HG02840 (cell line): ENCODE measurements around the gene ZC3HAV1.
"Not testable (repeated sequence)": the region's sequence is repeated elsewhere in the genome, so short reads cannot be mapped to it uniquely, and the experiment has no call there.

Experiments
- ATAC-seq: cut with Tn5 transposase; IDR thresholded peaks from one replicate; pipeline ENCODE4 v1.9.1; 2021; ENCODE audit warnings: mild to moderate bottlenecking, moderate library complexity, moderate number of reproducible peaks; ENCODE audit not compliant: unreplicated experiment, low FRiP score

The ZC3HAV1 gene

DNA sequence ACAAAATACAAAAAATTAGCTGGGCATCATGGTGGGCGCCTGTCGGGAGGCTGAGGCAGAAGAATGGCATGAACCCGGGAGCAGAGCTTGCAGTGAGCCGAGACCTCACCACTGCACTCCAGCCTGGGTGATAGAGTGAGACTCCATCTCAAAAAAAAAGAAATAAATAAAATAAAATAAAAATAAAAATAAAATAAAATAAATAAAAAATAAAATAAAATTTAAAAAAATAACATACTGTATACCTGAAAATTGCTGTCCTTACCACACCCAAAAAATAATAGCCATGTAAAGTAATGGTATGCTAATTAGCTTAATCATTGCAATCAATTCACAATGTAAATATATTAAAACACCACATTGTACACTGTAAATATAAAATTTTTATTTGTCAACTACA lies 77.0 kb downstream of the ZC3HAV1 start:
- ATAC-seq, result no peak

DNA sequence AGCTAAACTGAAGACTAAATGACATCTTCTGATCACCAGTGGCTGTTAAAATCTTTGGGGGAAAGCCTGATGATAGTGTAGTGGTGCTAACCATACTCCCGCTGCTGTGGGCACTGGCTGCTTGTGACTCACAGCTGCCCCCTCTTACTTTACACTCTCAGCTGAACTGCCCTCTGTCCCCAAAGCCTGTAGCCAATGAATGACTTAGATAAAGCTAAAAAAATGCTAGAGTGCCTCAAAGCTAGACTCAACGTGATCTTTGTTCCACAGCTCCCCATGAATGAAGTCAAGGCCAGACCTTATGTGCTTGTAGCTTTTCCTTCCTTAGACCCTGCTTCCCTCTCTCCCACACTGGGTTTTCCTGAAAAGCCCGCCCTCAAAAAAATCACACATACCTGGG lies 80.2 kb downstream of the ZC3HAV1 start:
- no peak for ATAC-seq

DNA sequence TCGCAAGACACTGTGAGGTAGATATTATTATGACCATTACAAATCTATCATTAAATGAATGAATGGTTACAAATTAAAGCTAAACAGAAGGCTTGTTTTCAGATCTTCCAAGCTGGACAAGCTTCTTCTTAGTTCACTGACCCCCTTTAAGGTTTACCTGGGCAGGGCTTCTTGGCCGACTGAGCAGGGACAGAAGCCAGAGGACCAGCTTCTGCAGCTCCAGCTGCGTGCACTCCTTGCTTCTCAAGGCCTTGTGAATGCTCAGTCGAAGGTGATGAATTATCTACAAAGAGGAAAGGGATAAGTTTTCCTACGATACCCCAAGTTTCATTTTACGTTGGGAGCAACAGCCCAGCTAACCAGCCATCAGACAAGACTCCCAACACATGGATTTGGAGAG lies 83.0 kb downstream of the ZC3HAV1 start:
- ATAC-seq, result no peak

DNA sequence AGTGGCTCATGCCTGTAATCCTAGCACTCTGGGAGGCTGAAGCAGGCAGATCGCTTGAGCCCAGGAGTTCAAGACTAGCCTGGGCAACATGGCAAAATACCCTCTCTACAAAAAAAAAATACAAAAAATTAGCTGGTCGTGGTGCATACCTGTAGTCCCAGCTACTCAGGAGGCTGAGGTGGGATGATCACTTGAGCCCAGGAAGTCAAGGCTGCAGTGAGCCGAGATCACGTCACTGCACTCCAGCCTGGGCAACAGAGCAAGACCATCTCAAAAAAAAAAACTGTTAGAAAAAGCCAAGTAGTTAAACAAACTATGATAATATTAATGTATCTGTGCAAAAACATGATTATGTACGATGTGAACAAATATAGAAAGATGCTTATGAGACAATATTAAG lies 83.7 kb downstream of the ZC3HAV1 start:
- ATAC-seq, result not testable (repeated sequence)

DNA sequence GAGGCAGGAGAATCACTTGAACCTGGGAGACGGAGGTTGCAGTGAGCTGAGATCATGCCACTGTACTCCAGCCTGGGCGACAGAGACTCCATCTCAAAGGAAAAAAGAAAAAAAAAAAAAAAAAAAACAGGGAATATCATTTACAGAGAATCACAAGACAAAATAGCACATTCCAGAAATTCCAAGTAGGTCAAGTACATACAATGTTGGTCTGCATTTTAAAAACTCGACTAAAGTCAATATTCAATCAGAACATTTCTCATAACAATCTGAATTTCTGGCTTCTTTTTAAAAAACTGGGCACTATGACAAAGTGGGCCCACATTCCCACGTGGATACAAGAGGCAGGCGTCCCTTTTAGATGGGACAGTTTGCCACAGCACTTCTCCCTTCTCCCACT lies 86.4 kb downstream of the ZC3HAV1 start:
- ATAC-seq, result no peak

DNA sequence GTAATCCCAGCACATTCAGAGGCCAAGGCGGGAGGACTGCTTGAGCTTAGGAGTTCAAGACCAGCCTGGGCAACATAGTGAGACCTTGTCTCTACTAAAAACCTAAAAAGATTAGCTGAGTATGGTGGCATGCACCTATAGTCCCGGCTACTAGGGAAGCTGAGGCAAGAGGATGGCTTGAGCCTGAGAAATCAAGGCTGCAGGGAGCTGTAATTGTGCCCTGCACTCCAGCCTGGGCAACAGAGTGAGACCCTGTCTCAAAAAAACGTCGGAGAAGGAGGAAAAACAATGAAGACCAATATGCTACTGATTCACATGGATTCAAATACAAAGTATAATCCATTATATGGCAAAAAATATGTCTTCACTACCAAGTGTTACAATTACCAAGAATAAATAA lies 87.2 kb downstream of the ZC3HAV1 start:
- ATAC-seq, result no peak

DNA sequence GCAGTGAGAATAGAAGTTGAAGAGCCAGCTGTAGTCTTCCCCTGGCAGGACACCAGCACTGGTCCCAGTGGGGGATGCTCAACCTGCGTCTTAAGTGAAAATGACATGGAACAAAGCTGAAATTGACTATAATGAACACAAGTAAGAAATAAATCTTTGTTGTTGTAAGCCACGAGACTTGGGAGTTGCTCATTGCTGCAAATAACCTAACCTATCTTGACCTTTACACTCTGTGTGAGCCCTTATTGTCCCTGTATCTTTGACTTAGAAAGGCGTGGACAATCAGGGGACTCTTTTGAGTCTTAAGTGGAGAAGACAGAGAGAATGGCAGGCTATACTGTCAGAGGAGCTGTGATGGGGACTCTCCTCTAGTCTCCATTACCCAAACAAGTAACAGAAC lies 90.6 kb downstream of the ZC3HAV1 start:
- no peak for ATAC-seq

DNA sequence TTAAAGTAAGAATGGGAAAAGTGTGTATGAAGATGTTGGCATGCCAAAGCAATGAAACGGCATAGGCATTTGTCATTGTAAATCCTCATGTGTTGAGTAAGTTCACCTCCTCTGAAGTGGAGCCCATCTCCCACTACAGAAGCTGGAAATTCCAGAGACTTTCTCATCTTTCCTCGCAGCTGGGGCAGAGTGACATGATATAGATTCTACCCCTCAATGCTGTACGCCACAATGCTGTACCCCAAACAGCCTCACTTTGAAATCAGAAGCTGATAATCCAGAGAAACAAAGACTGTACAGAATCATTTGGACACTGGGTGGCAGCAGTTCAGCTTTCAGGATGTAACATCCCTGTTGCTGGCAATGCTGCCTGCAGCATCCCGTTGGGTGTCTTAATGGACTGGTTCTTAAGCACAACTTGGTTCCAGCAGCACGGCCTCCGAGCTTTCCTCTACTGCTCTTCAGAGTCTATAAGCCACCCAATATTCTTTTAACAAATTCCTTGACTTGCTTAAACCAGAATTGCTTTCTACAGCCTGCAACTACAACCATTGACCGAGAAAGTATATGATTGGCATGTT lies 92.5 kb downstream of the ZC3HAV1 start:
- ATAC-seq, result no peak

DNA sequence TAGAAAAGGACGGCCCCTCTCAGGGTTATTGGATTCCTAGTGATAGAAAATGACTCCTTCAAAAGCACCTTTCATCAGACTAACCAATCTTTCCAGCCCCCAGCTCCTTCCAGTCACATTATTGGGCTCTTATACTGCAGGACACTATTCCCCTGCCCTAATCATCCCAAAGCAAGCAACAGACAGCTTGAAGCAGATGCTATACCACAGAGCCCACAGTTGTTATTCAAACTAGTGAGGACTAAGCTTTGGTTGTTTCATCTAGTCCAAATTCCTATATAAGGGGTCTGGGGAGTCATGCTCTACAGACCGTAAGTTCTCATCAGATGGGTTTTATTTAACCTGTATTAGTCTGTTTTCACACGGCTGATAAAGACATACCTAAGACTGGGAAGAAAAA lies 98.1 kb downstream of the ZC3HAV1 start:
- ATAC-seq, result no peak

DNA sequence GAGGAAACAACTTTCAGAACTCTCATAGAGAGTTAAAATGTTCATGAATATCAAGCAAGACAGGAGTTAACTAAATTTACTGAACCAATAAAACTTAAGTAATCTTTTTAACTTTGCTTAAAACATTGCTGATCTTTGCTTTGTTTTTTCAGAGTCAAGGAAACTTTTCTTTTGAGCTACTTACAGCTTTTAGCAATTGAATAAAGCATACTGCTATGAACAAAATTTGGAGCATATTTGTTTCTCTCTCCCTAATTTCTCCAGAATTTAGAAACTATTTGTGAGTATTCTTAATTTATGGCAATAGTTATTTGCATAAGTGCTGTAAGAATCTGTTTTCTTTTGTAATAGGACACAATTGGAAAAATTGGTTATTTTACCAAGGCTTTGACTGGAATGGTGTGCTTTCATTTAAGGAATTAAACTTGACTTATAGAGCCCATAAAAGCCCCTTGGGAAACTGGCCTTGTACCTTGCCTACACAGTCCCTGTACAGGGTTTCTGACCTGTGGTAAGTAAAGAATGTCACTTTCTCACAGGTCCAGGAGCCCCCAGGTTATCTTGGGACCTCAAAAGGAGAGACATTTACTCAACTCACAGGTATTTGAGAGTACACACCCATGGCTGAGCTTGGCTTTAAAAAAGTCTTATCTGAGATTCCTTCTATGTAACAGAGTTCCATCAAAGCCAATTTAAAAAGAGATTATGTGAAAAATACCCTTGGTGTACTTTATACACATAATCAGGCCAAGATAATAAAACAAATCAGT lies 105.0 kb downstream of the ZC3HAV1 start:
- ATAC-seq, result no peak

DNA sequence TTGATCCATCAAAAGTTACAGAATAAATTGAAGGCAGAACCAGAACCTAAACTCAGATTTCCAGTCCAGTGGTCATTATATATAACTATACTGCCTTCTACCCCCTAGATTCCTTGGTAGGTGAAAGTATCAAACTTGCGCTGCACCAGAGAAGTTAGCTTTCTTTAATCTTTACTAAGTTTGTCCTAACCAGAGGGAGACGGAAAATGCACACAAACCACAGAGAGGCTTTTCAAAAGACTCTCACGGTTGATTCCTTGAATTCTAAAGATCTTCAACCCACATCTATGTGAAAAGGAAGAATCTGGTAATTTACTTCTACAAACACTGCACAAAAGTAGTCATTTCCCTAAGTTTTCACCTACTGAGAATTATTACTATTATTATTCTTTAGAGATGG lies 110.1 kb downstream of the ZC3HAV1 start:
- no peak for ATAC-seq
